A549 (cell line): Measurements from ENCODE around the gene SNX15.

ENCODE experiments used
- CEBPB ChIP-seq, 2 experiments: fragments of >200 bp in 1 of 2; sonication (Bioruptor Twin) in 1 of 2; formaldehyde crosslinking in 1 of 2; IDR thresholded peaks; 2 replicates each; pipeline ENCODE4 v1.6.1; 2012 to 2016
- CTCF ChIP-seq: fragments of >200 bp; sonication (Bioruptor Twin); formaldehyde crosslinking; IDR thresholded peaks from 3 replicates; pipeline ENCODE4 v1.5.1; 2016
- EP300 ChIP-seq, 2 experiments: fragments of >200 bp; sonication (Bioruptor Twin); formaldehyde crosslinking; IDR thresholded peaks; 2 replicates in 1 of 2; 3 replicates in 1 of 2; pipeline ENCODE4 v1.6.1; 2016 to 2017
- FOXS1 ChIP-seq: fragments of 250-450 bp; sonication (Bioruptor Pico); IDR thresholded peaks from 2 replicates; pipeline ENCODE4 v1.5.0; 2020; ENCODE audit warnings: mild to moderate bottlenecking, moderate library complexity
- HOXB13 ChIP-seq: fragments of 250-450 bp; sonication (Bioruptor Pico); IDR thresholded peaks from 2 replicates; pipeline ENCODE4 v1.5.0; 2020; ENCODE audit warnings: low read depth, mild to moderate bottlenecking, moderate library complexity
- JUNB ChIP-seq: fragments of >200 bp; sonication (Bioruptor Twin); formaldehyde crosslinking; IDR thresholded peaks from 2 replicates; pipeline ENCODE4 v1.6.1; 2016
- MAX ChIP-seq: IDR thresholded peaks from 2 replicates; pipeline ENCODE4 v1.6.1; 2012
- MAZ ChIP-seq: fragments of 150-350 bp; IDR thresholded peaks from 2 replicates; pipeline ENCODE4 v1.6.1; 2014; ENCODE audit warnings: antibody characterized with exemption, low read depth, low read length, borderline replicate concordance
- POLR2A ChIP-seq: IDR thresholded peaks from 2 replicates; pipeline ENCODE4 v1.6.1; 2012; ENCODE audit warnings: mild to moderate bottlenecking, low read length
- RAD21 ChIP-seq, 2 experiments: fragments of >200 bp in 1 of 2; sonication (Bioruptor Twin) in 1 of 2; formaldehyde crosslinking in 1 of 2; IDR thresholded peaks in 1 of 2; conservative IDR thresholded peaks in 1 of 2; 2 replicates in 1 of 2; 3 replicates in 1 of 2; pipeline ENCODE4 v1.6.1; 2012 to 2018; ENCODE audit warnings: inconsistent platforms in 1 of 2
- REST ChIP-seq: fragments of 200-600 bp; sonication (generic); IDR thresholded peaks from 2 replicates; pipeline ENCODE4 v1.6.1; 2016; ENCODE audit warnings: antibody characterized with exemption, mild to moderate bottlenecking, moderate library complexity
- RNF2 ChIP-seq: fragments of 200-600 bp; sonication (generic); IDR thresholded peaks from 2 replicates; pipeline ENCODE4 v1.6.1; 2016; ENCODE audit warnings: low read depth, mild to moderate bottlenecking, antibody characterized with exemption, moderate library complexity, borderline replicate concordance
- TP53 ChIP-seq: fragments of 250-450 bp; sonication (Bioruptor Pico); IDR thresholded peaks from 2 replicates; pipeline ENCODE4 v1.5.0; 2021; ENCODE audit warnings: mild to moderate bottlenecking, moderate library complexity
- ZFP36 ChIP-seq: fragments of 450-650 bp; IDR thresholded peaks from 2 replicates; pipeline ENCODE4 v1.6.1; 2014; ENCODE audit warnings: borderline replicate concordance; ENCODE audit not compliant: partially characterized antibody

GRCh38 chr11:65089621-65090020 is 62.4 kb downstream of the SNX15 start:
- TF ChIP-seq FOXS1, result no peak
- no peak for TF ChIP-seq RAD21 (conservative IDR thresholded peaks at IDR 0.05 in 1 of 2, IDR thresholded peaks at IDR 0.05 in 1 of 2)
- TF ChIP-seq CEBPB (IDR thresholded peaks at IDR 0.05), result no peak
- TF ChIP-seq CTCF, result no peak
- no peak for TF ChIP-seq REST
- no peak for TF ChIP-seq JUNB
- no peak for TF ChIP-seq POLR2A
- no peak for TF ChIP-seq RNF2
- no peak for TF ChIP-seq MAX
- no peak for TF ChIP-seq ZFP36
- no peak for TF ChIP-seq MAZ
- no peak for TF ChIP-seq HOXB13
- no peak for TF ChIP-seq TP53
- TF ChIP-seq EP300 (IDR thresholded peaks at IDR 0.05), result no peak
